ENCODE data around the gene ZC3H10. TPM values are rescaled to one million over a fixed set of nuclear protein-coding genes. Genes with fewer than 3 reads are reported as not detected.
A peak's percentile ranks its signal among the peaks of the same experiment; 100 is the strongest.

The ZC3H10 gene
- total and polyA plus RNA-seq, 2 of the 4 experiments (the other 2 are of a cell fraction) = 1.5 to 3.6 TPM

DNA sequence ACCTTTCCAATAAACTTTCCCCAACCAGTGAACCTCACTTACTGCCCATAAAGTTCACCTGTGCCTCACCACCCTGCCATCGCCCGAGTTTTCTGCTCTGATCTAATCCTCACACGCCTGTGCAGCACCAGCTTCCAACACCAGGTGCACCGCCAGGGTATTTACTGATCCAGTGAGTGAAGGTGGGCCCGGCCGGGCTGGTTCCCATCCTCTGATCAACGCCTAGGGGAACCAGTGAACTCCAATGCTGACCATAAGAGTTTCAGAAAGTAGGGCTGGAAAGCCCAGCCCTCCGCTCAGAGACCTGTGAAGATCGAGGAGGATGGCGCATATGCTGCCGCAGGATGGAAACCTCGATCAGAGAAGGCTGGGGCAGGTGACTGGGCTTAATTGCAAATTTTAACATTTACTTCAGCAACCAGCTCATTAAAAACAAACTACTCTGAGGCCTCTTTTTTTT is 33.6 kb downstream of the ZC3H10 start:
- peak overlapping the region; percentile 72 for H3K14ac ChIP-seq (replicated peaks; ENCODE audit: low read depth, low read length)
- H3K4me3 ChIP-seq (ENCODE audit: insufficient read depth, low read depth, low read length) = peak overlapping the region; percentile 66
- peaks cover 7% of the 10 kb centered on the region for H3K36me3 ChIP-seq (ENCODE audit: control insufficient read depth, insufficient read depth, low read length)
- no peak for DNase-seq
- intact Hi-C loops (cut with micrococcal nuclease) = no loop called here
- H4K8ac ChIP-seq (ENCODE audit: low read depth in 2 of 2, low read length in 2 of 2) = peak overlapping the region; percentile 97 to 98
- peak overlapping the region; percentile 60 for H3K27ac ChIP-seq (ENCODE audit: insufficient read depth, low read length)
- ATAC-seq (ENCODE audit: low read depth) = peak; percentile 5
- H3K27me3 ChIP-seq (ENCODE audit: control insufficient read depth, insufficient read depth, low read length) = no peaks in the 10 kb centered on the region
- peak overlapping the region; percentile 88; the same call in 2 of the 3 replicates for H2BK15ac ChIP-seq (ENCODE audit: low read depth, low read length)
- POLR2A ChIA-PET (ENCODE audit: unreplicated experiment) = interaction anchor here (0.6 kb wide), 1 partner anchor 14 kb away, joined by 3 read pairs; no protein-coding TSS in a partner anchor
- peak overlapping the region; percentile 61 for H4K91ac ChIP-seq (ENCODE audit: insufficient read depth, low read depth, low read length)
- no peaks in the 10 kb centered on the region for H3K9me3 ChIP-seq (ENCODE audit: control insufficient read depth, insufficient read depth, low read length)
- in situ Hi-C loops (cut with MboI; ENCODE audit: low sequenced_read_pairs) = no loop called here
- H3K18ac ChIP-seq (ENCODE audit: low read depth, low read length) = no peak overlapping the region
- 0% methylated on average over 1 of the region's 12 CpGs; no CpG with 5 or more reads in 1 of the 2 experiments for WGBS, 2 experiments (ENCODE audit: extremely low coverage in 2 of 2, insufficient read length in 1 of 2)
- peaks cover 22 to 47% of the 10 kb centered on the region in 2 experiments for H3K79me1 ChIP-seq (ENCODE audit: low read depth in 1 of 2, low read length in 2 of 2)
- H2BK120ac ChIP-seq (ENCODE audit: low read depth, low read length) = peak overlapping the region; percentile 57
- H3K4ac ChIP-seq (ENCODE audit: low read depth, low read length) = peak overlapping the region; percentile 88
- peaks cover 10% of the 10 kb centered on the region for H3K4me1 ChIP-seq (ENCODE audit: control insufficient read depth, insufficient read depth, low read length)
- peak overlapping the region; percentile 94 for H2AK5ac ChIP-seq (ENCODE audit: low read depth, low read length)
- TF ChIP-seq NFE2L2 (IDR thresholded peaks at IDR 0.05; ENCODE audit: low read depth, low read length) (no peak), MAZ (IDR thresholded peaks at IDR 0.05; ENCODE audit: borderline replicate concordance, low read depth, low read length) (no peak), MAFK (IDR thresholded peaks at IDR 0.05; ENCODE audit: low read depth, low read length) (no peak), CEBPB (IDR thresholded peaks at IDR 0.05; ENCODE audit: low read depth, low read length) (no peak), CHD1 (IDR thresholded peaks at IDR 0.05; ENCODE audit: low read depth, low read length) (no peak)
- TF ChIP-seq, protein P1, sequence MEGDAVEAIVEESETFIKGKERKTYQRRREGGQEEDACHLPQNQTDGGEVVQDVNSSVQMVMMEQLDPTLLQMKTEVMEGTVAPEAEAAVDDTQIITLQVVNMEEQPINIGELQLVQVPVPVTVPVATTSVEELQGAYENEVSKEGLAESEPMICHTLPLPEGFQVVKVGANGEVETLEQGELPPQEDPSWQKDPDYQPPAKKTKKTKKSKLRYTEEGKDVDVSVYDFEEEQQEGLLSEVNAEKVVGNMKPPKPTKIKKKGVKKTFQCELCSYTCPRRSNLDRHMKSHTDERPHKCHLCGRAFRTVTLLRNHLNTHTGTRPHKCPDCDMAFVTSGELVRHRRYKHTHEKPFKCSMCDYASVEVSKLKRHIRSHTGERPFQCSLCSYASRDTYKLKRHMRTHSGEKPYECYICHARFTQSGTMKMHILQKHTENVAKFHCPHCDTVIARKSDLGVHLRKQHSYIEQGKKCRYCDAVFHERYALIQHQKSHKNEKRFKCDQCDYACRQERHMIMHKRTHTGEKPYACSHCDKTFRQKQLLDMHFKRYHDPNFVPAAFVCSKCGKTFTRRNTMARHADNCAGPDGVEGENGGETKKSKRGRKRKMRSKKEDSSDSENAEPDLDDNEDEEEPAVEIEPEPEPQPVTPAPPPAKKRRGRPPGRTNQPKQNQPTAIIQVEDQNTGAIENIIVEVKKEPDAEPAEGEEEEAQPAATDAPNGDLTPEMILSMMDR (conservative IDR thresholded peaks at IDR 0.05; ENCODE audit: low read depth, low read length) = peak; percentile 6; the same call in 1 of the 2 replicates
- peak overlapping the region; percentile 91 for H4K5ac ChIP-seq (ENCODE audit: low read depth, low read length)
- peak overlapping the region; percentile 63 for H3K56ac ChIP-seq (ENCODE audit: extremely low read depth, insufficient read depth, low read length)
- CTCF ChIA-PET = no interaction called here
- H2AK9ac ChIP-seq (replicated peaks; ENCODE audit: low read depth, low read length, poor library complexity) = peak overlapping the region; percentile 100
- H3K4me2 ChIP-seq (ENCODE audit: low read depth, low read length) = peak overlapping the region; percentile 83
- H2BK20ac ChIP-seq (ENCODE audit: low read depth, low read length) = peak overlapping the region; percentile 2; the same call in 1 of the 2 replicates
- dilution Hi-C loops (cut with HindIII; ENCODE audit: low sequenced_read_pairs, unreplicated experiment) = no loop called here
- peak overlapping the region; percentile 75 for H3K9ac ChIP-seq (ENCODE audit: low read depth, low read length)
- peaks cover 17% of the 10 kb centered on the region for H3K9me1 ChIP-seq (ENCODE audit: insufficient read depth, low read length)
- H3K23ac ChIP-seq (ENCODE audit: low read depth, low read length) = peak overlapping the region; percentile 78
- no peaks in the 10 kb centered on the region for H4K20me1 ChIP-seq (ENCODE audit: insufficient read depth, low read length)
- peak overlapping the region; percentile 93 for H2AFZ ChIP-seq (replicated peaks; ENCODE audit: low read length, poor library complexity)
- H2BK5ac ChIP-seq (ENCODE audit: low read depth, low read length, poor library complexity, severe bottlenecking) = peak overlapping the region; percentile 38
- BruUV-seq (replicated peaks) = no TSS peak

Data from IMR-90 (cell line).